ENCODE measurements around the gene CPPED1.

DNA sequence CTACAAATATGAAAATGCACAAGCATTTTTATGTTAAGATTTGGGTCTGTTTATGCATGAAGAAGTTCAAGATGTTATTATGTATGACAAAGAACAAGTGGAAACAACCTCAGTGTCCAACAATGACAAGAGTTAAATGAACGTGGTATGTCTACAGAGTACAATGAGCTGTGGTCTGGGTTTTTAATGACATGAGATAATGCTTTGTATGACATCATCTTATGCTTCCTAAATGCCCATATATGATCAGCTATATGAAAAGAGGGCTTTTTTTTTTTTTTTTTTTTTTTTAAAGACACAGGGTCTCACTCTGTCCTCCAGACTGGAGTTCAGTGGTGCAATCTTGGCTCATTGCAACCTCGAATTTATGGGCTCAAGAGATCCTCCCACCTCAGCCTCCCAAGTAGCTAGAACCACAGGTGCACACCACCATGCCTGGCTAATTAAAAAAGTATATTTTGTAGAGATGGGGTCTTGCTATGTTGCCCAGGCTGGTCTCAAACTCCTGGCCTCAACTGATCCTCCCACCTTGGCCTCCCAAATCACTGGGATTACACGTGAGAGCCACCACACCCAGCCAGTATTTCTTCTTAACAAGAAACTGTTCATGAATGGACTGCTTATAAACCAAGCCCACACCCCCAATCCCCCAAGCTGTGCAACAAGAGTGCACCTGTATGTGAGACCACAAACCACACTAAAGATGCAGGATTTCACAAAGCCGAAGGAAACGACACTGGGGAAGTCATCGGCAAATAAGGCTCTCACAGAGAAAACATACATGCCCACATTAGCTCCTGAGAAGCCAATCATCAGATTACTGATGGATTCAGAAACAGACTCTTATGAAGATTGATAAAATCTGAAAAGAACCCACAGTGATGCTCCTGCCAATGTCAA, 114.5 kb downstream of the CPPED1 start:
- TF ChIP-seq, protein P1, sequence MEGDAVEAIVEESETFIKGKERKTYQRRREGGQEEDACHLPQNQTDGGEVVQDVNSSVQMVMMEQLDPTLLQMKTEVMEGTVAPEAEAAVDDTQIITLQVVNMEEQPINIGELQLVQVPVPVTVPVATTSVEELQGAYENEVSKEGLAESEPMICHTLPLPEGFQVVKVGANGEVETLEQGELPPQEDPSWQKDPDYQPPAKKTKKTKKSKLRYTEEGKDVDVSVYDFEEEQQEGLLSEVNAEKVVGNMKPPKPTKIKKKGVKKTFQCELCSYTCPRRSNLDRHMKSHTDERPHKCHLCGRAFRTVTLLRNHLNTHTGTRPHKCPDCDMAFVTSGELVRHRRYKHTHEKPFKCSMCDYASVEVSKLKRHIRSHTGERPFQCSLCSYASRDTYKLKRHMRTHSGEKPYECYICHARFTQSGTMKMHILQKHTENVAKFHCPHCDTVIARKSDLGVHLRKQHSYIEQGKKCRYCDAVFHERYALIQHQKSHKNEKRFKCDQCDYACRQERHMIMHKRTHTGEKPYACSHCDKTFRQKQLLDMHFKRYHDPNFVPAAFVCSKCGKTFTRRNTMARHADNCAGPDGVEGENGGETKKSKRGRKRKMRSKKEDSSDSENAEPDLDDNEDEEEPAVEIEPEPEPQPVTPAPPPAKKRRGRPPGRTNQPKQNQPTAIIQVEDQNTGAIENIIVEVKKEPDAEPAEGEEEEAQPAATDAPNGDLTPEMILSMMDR (IDR thresholded peaks at IDR 0.05), result no peak
- TF ChIP-seq EZH2 (IDR thresholded peaks at IDR 0.05) (no peak), EZH2phosphoT487 (IDR thresholded peaks at IDR 0.05) (no peak)
